ENCODE data around the gene EML4.

DNA sequence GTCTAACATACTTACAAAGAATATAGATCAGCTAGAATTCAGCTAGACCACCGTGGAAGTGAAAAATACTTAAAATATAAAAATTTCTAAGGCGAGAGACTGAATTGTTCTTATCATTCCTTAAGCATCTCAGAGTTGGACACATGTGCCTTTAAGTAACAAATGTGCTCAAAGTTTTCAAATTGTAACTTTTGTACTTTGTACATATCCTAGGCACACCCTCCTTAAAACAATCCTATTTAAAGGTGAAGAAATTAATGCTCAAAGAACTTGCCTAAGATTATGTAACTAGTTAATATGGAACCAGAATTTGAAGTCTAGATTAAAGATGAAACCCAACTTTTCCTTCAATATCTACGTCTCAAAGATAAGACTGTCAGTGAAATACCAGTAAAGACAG is 74.1 kb downstream of the EML4 start:
- no peak for TF ChIP-seq EZH2 (IDR thresholded peaks at IDR 0.05)
- TF ChIP-seq POLR2AphosphoS5 (IDR thresholded peaks at IDR 0.05; ENCODE audit: borderline replicate concordance, low read depth, low read length), result no peak
- no peak for TF ChIP-seq FOXP2 (optimal IDR thresholded peaks at IDR 0.05; ENCODE audit: control extremely low read depth, extremely low read length, insufficient read depth)

Measured in SK-N-MC (cell line).